Liver (tissue), 9 donors: ENCODE measurements around the gene ACOT13. TPM values are rescaled to one million over a fixed set of nuclear protein-coding genes. Genes with fewer than 3 reads are reported as not detected.

ENCODE experiments used
- DNase-seq: peaks from one replicate; pipeline ENCODE4 v3.0.0-alpha.2; 2017; ENCODE audit warnings: low spot score
- H3K27ac ChIP-seq, 2 donors: one replicate each; pipeline ENCODE4 v1.7.0; 2013; ENCODE audit warnings: inconsistent platforms in 2 of 2, low read length in 2 of 2, control low read depth in 1 of 2, low read depth in 1 of 2, mild to moderate bottlenecking in 1 of 2
- H3K27me3 ChIP-seq, 4 donors: one replicate each; pipeline versions ENCODE4 v1.6.1 to v1.7.0; 2013; ENCODE audit warnings: low read length in 3 of 4, inconsistent platforms in 1 of 4, mild to moderate bottlenecking in 1 of 4, moderate library complexity in 1 of 4; ENCODE audit not compliant: control insufficient read depth in 4 of 4, insufficient read depth in 4 of 4
- H3K36me3 ChIP-seq, 4 donors: one replicate each; pipeline versions ENCODE4 v1.6.1 to v1.7.0; 2013; ENCODE audit warnings: low read length in 3 of 4, mild to moderate bottlenecking in 3 of 4, low read depth in 1 of 4, moderate library complexity in 1 of 4; ENCODE audit not compliant: control insufficient read depth in 4 of 4, insufficient read depth in 3 of 4
- H3K4me1 ChIP-seq, 4 donors: one replicate each; pipeline versions ENCODE4 v1.6.1 to v1.7.0; 2013; ENCODE audit warnings: low read length in 3 of 4, mild to moderate bottlenecking in 3 of 4, moderate library complexity in 1 of 4; ENCODE audit not compliant: control insufficient read depth in 4 of 4, insufficient read depth in 4 of 4
- H3K4me3 ChIP-seq, 3 donors: one replicate each; pipeline versions ENCODE4 v1.6.1 to v1.7.0; 2013; ENCODE audit warnings: low read length in 3 of 3, control low read depth in 1 of 3, low read depth in 1 of 3, mild to moderate bottlenecking in 1 of 3
- H3K9ac ChIP-seq, 2 donors: one replicate each; pipeline ENCODE4 v1.7.0; 2013; ENCODE audit warnings: low read length in 2 of 2, mild to moderate bottlenecking in 2 of 2, moderate library complexity in 2 of 2, control low read depth in 1 of 2, low read depth in 1 of 2
- H3K9me3 ChIP-seq, 4 donors: one replicate each; pipeline versions ENCODE4 v1.6.1 to v1.7.0; 2013; ENCODE audit warnings: low read length in 3 of 4; ENCODE audit not compliant: control insufficient read depth in 4 of 4
- EGR1 ChIP-seq, 2 donors: IDR thresholded peaks; 2 replicates each; pipeline ENCODE4 v1.6.1; 2016 to 2018; ENCODE audit warnings: antibody characterized with exemption in 2 of 2, low read depth in 2 of 2
- FOXA1 ChIP-seq: IDR thresholded peaks from 2 replicates; pipeline ENCODE4 v1.6.1; 2016; ENCODE audit warnings: antibody characterized with exemption
- FOXA2 ChIP-seq: IDR thresholded peaks from 2 replicates; pipeline ENCODE4 v1.6.1; 2016; ENCODE audit warnings: antibody characterized with exemption
- GABPA ChIP-seq, 2 donors: IDR thresholded peaks in 1 of 2; conservative IDR thresholded peaks in 1 of 2; 2 replicates each; pipeline ENCODE4 v1.6.1; 2016; ENCODE audit warnings: antibody characterized with exemption in 2 of 2, mild to moderate bottlenecking in 1 of 2, moderate library complexity in 1 of 2
- HNF4A ChIP-seq, 2 donors: conservative IDR thresholded peaks; 2 replicates each; pipeline ENCODE4 v1.6.1; 2016; ENCODE audit warnings: antibody characterized with exemption in 2 of 2, mild to moderate bottlenecking in 2 of 2
- HNF4G ChIP-seq: IDR thresholded peaks from 2 replicates; pipeline ENCODE4 v1.6.1; 2016; ENCODE audit warnings: antibody characterized with exemption
- JUND ChIP-seq, 2 donors: IDR thresholded peaks; 2 replicates each; pipeline ENCODE4 v1.6.1; 2016; ENCODE audit warnings: antibody characterized with exemption in 2 of 2
- NR2F2 ChIP-seq: IDR thresholded peaks from 2 replicates; pipeline ENCODE4 v1.6.1; 2016; ENCODE audit warnings: antibody characterized with exemption
- RAD21 ChIP-seq, 2 donors: IDR thresholded peaks; 2 replicates each; pipeline ENCODE4 v1.6.1; 2016; ENCODE audit warnings: antibody characterized with exemption in 2 of 2, mild to moderate bottlenecking in 2 of 2
- RXRA ChIP-seq, 2 donors: IDR thresholded peaks; 2 replicates each; pipeline ENCODE4 v1.6.1; 2017 to 2018; ENCODE audit warnings: antibody characterized with exemption in 2 of 2, mild to moderate bottlenecking in 1 of 2
- SP1 ChIP-seq: IDR thresholded peaks from 2 replicates; pipeline ENCODE4 v1.6.1; 2018; ENCODE audit warnings: antibody characterized with exemption, mild to moderate bottlenecking
- TAF1 ChIP-seq: conservative IDR thresholded peaks from 2 replicates; pipeline ENCODE4 v1.6.1; 2016; ENCODE audit warnings: antibody characterized with exemption, mild to moderate bottlenecking
- YY1 ChIP-seq: IDR thresholded peaks from 2 replicates; pipeline ENCODE4 v1.6.1; 2016; ENCODE audit warnings: antibody characterized with exemption, mild to moderate bottlenecking
- WGBS: extraction: QIAGEN DNeasy Blood & Tissue Kit; methylation state at CpG from one replicate; pipeline ENCODE4 v1.1.7; 2013; 5-methylcytosine and 5-hydroxymethylcytosine counted together
- polyA plus RNA-seq, 2 donors: library from polyadenylated mRNA; stranded (reverse) in 1 of 2; unstranded in 1 of 2; fragments of 200-250 nt in 1 of 2; fragments of >200 nt in 1 of 2; fragmentation: Nextera tagmentation in 1 of 2; extraction: Ambion mirVana in 1 of 2; gene quantifications; one replicate each; pipeline versions ENCODE4 v1.2.1 to v1.2.3, GENCODE V29; 2013 to 2015
- total RNA-seq, 2 donors: library from RNA; depleted of rRNA; stranded (reverse); fragments of >200 nt; gene quantifications; one replicate each; pipeline ENCODE4 v1.2.3, GENCODE V29; 2014
- TF ChIP-seq, protein P1 (sequence below): IDR thresholded peaks from 2 replicates; pipeline ENCODE4 v1.6.1; 2016; ENCODE audit warnings: antibody characterized with exemption
- TF ChIP-seq, protein P2 (sequence below): IDR thresholded peaks from 2 replicates; pipeline ENCODE4 v1.6.1; 2016; ENCODE audit warnings: antibody characterized with exemption
- TF ChIP-seq, protein P3 (sequence below): IDR thresholded peaks from 2 replicates; pipeline ENCODE4 v1.6.1; 2016; ENCODE audit warnings: antibody characterized with exemption
- TF ChIP-seq, protein P4 (sequence below): IDR thresholded peaks from 2 replicates; pipeline ENCODE4 v1.6.1; 2016; ENCODE audit warnings: antibody characterized with exemption, mild to moderate bottlenecking
- TF ChIP-seq, protein P5 (sequence below): fragments of 150-350 bp; IDR thresholded peaks from 2 replicates; pipeline ENCODE4 v1.5.1; 2017; ENCODE audit warnings: improper control_type of control experiment, low read depth, low read length; ENCODE audit not compliant: missing input control
- donor health status: healthy.
- donor health status: healthy.
- donor health status: healthy.
- donor health status: healthy.
- donor health status: healthy.

ACOT13 gene
- total and polyA plus RNA-seq, 4 donors: 9.9 to 90.0 (median 21.3) TPM

DNA sequence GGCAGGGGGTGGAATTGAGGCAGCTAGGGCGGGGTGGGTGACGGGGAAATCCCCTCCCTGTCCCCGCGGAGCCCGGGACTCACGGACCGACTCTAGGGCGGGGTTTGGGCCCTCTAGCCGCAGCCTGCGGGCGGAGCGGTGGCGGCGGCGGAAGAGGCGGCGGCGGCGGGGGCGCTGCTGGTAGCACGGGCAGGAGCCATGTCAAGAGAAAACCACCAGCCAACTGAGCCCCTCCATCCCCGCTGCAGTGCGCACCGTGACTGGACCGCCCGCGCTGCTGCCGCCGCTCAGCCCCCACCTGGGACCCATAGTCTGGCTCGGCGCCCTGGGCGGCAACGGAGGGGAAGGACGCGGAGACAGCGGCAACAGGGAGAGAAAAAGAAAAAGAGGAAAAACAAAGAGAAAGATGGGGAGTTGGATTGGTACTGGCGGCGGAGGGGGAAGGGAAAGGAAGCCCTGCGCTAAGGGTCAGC is 53.3 kb downstream of the ACOT13 start (continued):
- TF ChIP-seq, protein P1, sequence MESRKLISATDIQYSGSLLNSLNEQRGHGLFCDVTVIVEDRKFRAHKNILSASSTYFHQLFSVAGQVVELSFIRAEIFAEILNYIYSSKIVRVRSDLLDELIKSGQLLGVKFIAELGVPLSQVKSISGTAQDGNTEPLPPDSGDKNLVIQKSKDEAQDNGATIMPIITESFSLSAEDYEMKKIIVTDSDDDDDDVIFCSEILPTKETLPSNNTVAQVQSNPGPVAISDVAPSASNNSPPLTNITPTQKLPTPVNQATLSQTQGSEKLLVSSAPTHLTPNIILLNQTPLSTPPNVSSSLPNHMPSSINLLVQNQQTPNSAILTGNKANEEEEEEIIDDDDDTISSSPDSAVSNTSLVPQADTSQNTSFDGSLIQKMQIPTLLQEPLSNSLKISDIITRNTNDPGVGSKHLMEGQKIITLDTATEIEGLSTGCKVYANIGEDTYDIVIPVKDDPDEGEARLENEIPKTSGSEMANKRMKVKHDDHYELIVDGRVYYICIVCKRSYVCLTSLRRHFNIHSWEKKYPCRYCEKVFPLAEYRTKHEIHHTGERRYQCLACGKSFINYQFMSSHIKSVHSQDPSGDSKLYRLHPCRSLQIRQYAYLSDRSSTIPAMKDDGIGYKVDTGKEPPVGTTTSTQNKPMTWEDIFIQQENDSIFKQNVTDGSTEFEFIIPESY: no peak
- no peak for TF ChIP-seq TAF1
- TF ChIP-seq YY1: no peak
- TF ChIP-seq, protein P2, sequence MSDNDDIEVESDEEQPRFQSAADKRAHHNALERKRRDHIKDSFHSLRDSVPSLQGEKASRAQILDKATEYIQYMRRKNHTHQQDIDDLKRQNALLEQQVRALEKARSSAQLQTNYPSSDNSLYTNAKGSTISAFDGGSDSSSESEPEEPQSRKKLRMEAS: no peak
- TF ChIP-seq, protein P3, sequence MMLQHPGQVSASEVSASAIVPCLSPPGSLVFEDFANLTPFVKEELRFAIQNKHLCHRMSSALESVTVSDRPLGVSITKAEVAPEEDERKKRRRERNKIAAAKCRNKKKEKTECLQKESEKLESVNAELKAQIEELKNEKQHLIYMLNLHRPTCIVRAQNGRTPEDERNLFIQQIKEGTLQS: no peak
- TF ChIP-seq EGR1 (IDR thresholded peaks at IDR 0.05; ENCODE audit: low read depth in 2 of 2): no peak

DNA sequence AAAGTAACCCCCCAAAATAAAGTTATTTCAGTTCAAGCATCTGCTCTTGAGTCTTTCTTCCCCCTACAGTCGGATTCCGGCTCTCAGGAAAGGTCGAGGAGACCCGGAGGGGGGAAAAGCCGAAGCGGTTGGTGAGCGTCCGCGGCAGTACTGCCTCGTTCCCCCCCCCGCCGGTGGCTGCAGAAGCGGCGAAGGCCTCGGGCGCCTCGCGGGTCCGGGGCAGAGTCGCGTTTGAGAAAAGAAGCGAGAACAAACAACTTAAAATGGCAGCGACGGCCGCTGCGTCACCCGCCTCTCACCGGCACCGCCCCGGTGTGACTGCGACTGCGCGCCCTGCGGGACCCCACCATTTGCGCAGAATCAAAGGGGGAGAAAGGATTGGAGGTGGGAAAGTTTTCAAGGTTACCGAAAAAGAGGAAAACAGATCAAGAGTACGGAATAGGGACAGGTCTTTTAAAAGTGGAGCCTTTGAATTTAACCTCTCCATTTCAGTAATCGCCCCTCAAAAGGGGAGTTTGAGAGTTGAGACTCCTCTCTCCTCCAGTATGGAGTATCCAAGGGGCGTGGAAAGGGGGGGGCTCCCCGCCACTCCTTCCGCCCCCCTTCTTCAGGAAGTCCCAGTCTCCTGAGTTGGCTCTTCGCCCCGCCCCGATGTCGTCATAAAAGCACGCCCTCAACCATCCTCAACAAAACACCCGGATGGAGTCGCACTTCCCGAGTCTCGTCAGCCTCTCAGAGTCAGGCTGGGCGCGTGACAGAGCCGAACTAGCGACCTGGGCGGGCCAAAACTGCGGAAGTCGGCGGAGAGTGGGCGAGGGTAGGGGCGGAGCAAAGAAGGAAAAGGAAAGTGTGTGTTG is 54.0 kb downstream of the ACOT13 start:
- Histone ChIP-seq H3K9ac (peak overlapping the region; percentile 99), H3K27me3 (no peaks in the 10 kb centered on the region), H3K9me3 (no peaks in the 10 kb centered on the region), H3K27ac (peak overlapping the region; percentile 99 to 100), H3K4me3 (peak overlapping the region; percentile 89 to 98 (median 92)), H3K4me1 (peaks cover 2 to 37% (median 24%) of the 10 kb centered on the region in 4 donors), H3K36me3 (peaks cover 1 to 6% (median 3%) of the 10 kb centered on the region in 4 donors)
- TF ChIP-seq, protein P2: no peak
- TF ChIP-seq NR2F2 (peak; percentile 79), EGR1 (IDR thresholded peaks at IDR 0.05; ENCODE audit: low read depth in 2 of 2) (peak; percentile 80 to 82), JUND (IDR thresholded peaks at IDR 0.05) (peak; percentile 67 to 85), SP1 (peak; percentile 85), FOXA2 (no peak), RXRA (IDR thresholded peaks at IDR 0.05) (peak; percentile 49 to 57), HNF4G (no peak), GABPA (IDR thresholded peaks at IDR 0.05 in 1 of 2, conservative IDR thresholded peaks at IDR 0.05 in 1 of 2) (peak; percentile 69 to 92), HNF4A (conservative IDR thresholded peaks at IDR 0.05) (peak; percentile 21 to 50), YY1 (peak; percentile 97), TAF1 (peak; percentile 96), FOXA1 (no peak), RAD21 (IDR thresholded peaks at IDR 0.05) (peak in 1 of 2 donors; percentile 3)
- TF ChIP-seq, protein P3: peak; percentile 52
- TF ChIP-seq, protein P4, sequence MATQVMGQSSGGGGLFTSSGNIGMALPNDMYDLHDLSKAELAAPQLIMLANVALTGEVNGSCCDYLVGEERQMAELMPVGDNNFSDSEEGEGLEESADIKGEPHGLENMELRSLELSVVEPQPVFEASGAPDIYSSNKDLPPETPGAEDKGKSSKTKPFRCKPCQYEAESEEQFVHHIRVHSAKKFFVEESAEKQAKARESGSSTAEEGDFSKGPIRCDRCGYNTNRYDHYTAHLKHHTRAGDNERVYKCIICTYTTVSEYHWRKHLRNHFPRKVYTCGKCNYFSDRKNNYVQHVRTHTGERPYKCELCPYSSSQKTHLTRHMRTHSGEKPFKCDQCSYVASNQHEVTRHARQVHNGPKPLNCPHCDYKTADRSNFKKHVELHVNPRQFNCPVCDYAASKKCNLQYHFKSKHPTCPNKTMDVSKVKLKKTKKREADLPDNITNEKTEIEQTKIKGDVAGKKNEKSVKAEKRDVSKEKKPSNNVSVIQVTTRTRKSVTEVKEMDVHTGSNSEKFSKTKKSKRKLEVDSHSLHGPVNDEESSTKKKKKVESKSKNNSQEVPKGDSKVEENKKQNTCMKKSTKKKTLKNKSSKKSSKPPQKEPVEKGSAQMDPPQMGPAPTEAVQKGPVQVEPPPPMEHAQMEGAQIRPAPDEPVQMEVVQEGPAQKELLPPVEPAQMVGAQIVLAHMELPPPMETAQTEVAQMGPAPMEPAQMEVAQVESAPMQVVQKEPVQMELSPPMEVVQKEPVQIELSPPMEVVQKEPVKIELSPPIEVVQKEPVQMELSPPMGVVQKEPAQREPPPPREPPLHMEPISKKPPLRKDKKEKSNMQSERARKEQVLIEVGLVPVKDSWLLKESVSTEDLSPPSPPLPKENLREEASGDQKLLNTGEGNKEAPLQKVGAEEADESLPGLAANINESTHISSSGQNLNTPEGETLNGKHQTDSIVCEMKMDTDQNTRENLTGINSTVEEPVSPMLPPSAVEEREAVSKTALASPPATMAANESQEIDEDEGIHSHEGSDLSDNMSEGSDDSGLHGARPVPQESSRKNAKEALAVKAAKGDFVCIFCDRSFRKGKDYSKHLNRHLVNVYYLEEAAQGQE: peak; percentile 87
- TF ChIP-seq, protein P1: peak; percentile 82
- TF ChIP-seq, protein P5, sequence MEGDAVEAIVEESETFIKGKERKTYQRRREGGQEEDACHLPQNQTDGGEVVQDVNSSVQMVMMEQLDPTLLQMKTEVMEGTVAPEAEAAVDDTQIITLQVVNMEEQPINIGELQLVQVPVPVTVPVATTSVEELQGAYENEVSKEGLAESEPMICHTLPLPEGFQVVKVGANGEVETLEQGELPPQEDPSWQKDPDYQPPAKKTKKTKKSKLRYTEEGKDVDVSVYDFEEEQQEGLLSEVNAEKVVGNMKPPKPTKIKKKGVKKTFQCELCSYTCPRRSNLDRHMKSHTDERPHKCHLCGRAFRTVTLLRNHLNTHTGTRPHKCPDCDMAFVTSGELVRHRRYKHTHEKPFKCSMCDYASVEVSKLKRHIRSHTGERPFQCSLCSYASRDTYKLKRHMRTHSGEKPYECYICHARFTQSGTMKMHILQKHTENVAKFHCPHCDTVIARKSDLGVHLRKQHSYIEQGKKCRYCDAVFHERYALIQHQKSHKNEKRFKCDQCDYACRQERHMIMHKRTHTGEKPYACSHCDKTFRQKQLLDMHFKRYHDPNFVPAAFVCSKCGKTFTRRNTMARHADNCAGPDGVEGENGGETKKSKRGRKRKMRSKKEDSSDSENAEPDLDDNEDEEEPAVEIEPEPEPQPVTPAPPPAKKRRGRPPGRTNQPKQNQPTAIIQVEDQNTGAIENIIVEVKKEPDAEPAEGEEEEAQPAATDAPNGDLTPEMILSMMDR: no peak
- WGBS: under 1% methylated on average over 60 of the region's 60 CpGs
- DNase-seq: peak; percentile 100
